HepG2 (cell line): Measurements from ENCODE around the gene AJUBA. TPM values are rescaled to one million over a fixed set of nuclear protein-coding genes. Genes with fewer than 3 reads are reported as not detected.

Experiments used
- ATF1 ChIP-seq: IDR thresholded peaks from 2 replicates; pipeline ENCODE4 v1.6.1; 2016; ENCODE audit warnings: mild to moderate bottlenecking, control low read depth
- FOXC1 ChIP-seq: sonication (generic); formaldehyde crosslinking; IDR thresholded peaks from 2 replicates; pipeline ENCODE4 v1.8.0; 2022; ENCODE audit warnings: mild to moderate bottlenecking, missing genetic modification reagents, borderline replicate concordance
- HCFC1 ChIP-seq: fragments of 150-350 bp; IDR thresholded peaks from 2 replicates; pipeline ENCODE4 v1.6.1; 2014; ENCODE audit warnings: low read depth, low read length
- HOXD1 ChIP-seq: sonication (generic); formaldehyde crosslinking; IDR thresholded peaks from 2 replicates; pipeline ENCODE4 v1.5.0; 2020; ENCODE audit warnings: missing genetic modification reagents
- MLLT10 ChIP-seq: sonication (generic); formaldehyde crosslinking; IDR thresholded peaks from 2 replicates; pipeline ENCODE4 v1.4.0; 2020; ENCODE audit warnings: missing genetic modification reagents
- NFE2L2 ChIP-seq: fragments of 150-350 bp; IDR thresholded peaks from 2 replicates; pipeline ENCODE4 v1.6.1; 2014; ENCODE audit warnings: low read length
- PBX2 ChIP-seq: IDR thresholded peaks from 2 replicates; pipeline ENCODE4 v1.6.1; 2016; ENCODE audit warnings: control low read depth
- RARG ChIP-seq: sonication (generic); formaldehyde crosslinking; IDR thresholded peaks from 2 replicates; pipeline ENCODE4 v1.4.0; 2020; ENCODE audit warnings: low read depth, mild to moderate bottlenecking, missing genetic modification reagents
- SAFB2 ChIP-seq: sonication (generic); formaldehyde crosslinking; IDR thresholded peaks from 2 replicates; pipeline ENCODE4 v1.5.1; 2020; ENCODE audit warnings: missing genetic modification reagents, low read depth, mild to moderate bottlenecking, borderline replicate concordance
- SAP130 ChIP-seq: IDR thresholded peaks from 2 replicates; pipeline ENCODE4 v1.6.1; 2016; ENCODE audit warnings: low read depth
- SETDB1 ChIP-seq: sonication (generic); formaldehyde crosslinking; IDR thresholded peaks from 2 replicates; pipeline ENCODE4 v1.5.1; 2020; ENCODE audit warnings: missing genetic modification reagents, mild to moderate bottlenecking, borderline replicate concordance
- SIN3A ChIP-seq: IDR thresholded peaks from 2 replicates; pipeline ENCODE4 v1.6.1; 2011; ENCODE audit warnings: low read depth, mild to moderate bottlenecking, control low read depth, low read length, borderline replicate concordance
- SUZ12 ChIP-seq: fragments of 150-350 bp; IDR thresholded peaks from 2 replicates; pipeline ENCODE4 v1.6.1; 2014; ENCODE audit warnings: low read depth, low read length
- TCF12 ChIP-seq, 2 experiments: fragments of 450-650 bp in 1 of 2; sonication (generic) in 1 of 2; formaldehyde crosslinking in 1 of 2; IDR thresholded peaks; 2 replicates each; pipeline versions ENCODE4 v1.6.1 to v1.8.0; 2017 to 2022; ENCODE audit warnings: antibody characterized with exemption in 1 of 2, mild to moderate bottlenecking in 1 of 2, missing genetic modification reagents in 1 of 2, moderate library complexity in 1 of 2
- ZBTB1 ChIP-seq: sonication (generic); formaldehyde crosslinking; IDR thresholded peaks from 2 replicates; pipeline ENCODE4 v1.4.0; 2020; ENCODE audit warnings: missing genetic modification reagents, borderline replicate concordance
- ZBTB33 ChIP-seq: sonication (generic); formaldehyde crosslinking; IDR thresholded peaks from 2 replicates; pipeline ENCODE4 v1.4.0; 2020; ENCODE audit warnings: missing genetic modification reagents
- ZFP36 ChIP-seq: fragments of 150-350 bp; IDR thresholded peaks from 2 replicates; pipeline ENCODE4 v1.6.1; 2018; ENCODE audit warnings: borderline replicate concordance, low read length, low read depth; ENCODE audit not compliant: partially characterized antibody
- ZNF124 ChIP-seq: sonication (generic); formaldehyde crosslinking; IDR thresholded peaks from 2 replicates; pipeline ENCODE4 v1.4.0; 2020; ENCODE audit warnings: missing genetic modification reagents
- ZNF138 ChIP-seq: sonication (generic); formaldehyde crosslinking; IDR thresholded peaks from 2 replicates; pipeline ENCODE4 v1.5.0; 2020; ENCODE audit warnings: mild to moderate bottlenecking, low read depth, missing genetic modification reagents
- ZNF224 ChIP-seq: sonication (generic); formaldehyde crosslinking; IDR thresholded peaks from 2 replicates; pipeline ENCODE4 v1.5.0; 2020; ENCODE audit warnings: mild to moderate bottlenecking, missing genetic modification reagents
- ZNF431 ChIP-seq: sonication (generic); formaldehyde crosslinking; IDR thresholded peaks from 2 replicates; pipeline ENCODE4 v1.9.0; 2022; ENCODE audit warnings: missing genetic modification reagents, low read depth, mild to moderate bottlenecking, borderline replicate concordance
- ZNF512 ChIP-seq: sonication (generic); formaldehyde crosslinking; IDR thresholded peaks from 2 replicates; pipeline ENCODE4 v1.4.0; 2020; ENCODE audit warnings: mild to moderate bottlenecking, missing genetic modification reagents
- ZNF720 ChIP-seq: sonication (generic); formaldehyde crosslinking; IDR thresholded peaks from 2 replicates; pipeline ENCODE4 v1.4.0; 2020; ENCODE audit warnings: missing genetic modification reagents
- ZSCAN12 ChIP-seq: sonication (generic); formaldehyde crosslinking; IDR thresholded peaks from 2 replicates; pipeline ENCODE4 v1.9.0; 2021; ENCODE audit warnings: mild to moderate bottlenecking, missing genetic modification reagents
- polyA plus RNA-seq, 8 experiments: library from polyadenylated mRNA; depleted of rRNA in 3 of 8; stranded (reverse) in 7 of 8; unstranded in 1 of 8; fragments of >200 nt; fragmentation: Illumina TruSeq in 4 of 8; extraction: Trizol in 4 of 8; gene quantifications; 2 replicates each; pipeline versions ENCODE4 v1.2.1 to v1.2.3, GENCODE V29; 2011 to 2016; ENCODE audit warnings: low read depth in 4 of 8, missing spikeins in 1 of 8, mixed read lengths in 1 of 8; ENCODE audit not compliant: insufficient read depth in 1 of 8
- total RNA-seq, 5 experiments: library from RNA; depleted of rRNA; stranded (reverse); fragments of >200 nt; fragmentation: Illumina TruSeq; extraction: Trizol; gene quantifications; 2 replicates each; pipeline ENCODE4 v1.2.3, GENCODE V29; 2016; ENCODE audit warnings: low read depth in 1 of 5
- TF ChIP-seq, protein P1 (sequence below): fragments of 450-650 bp; IDR thresholded peaks from 2 replicates; pipeline ENCODE4 v1.6.1; 2017

AJUBA gene
- total and polyA plus RNA-seq, 2 of the 13 experiments (the other 11 are each of a cell fraction or from before 2014, with no cell fraction given): 157 to 241 TPM

- TF ChIP-seq ZNF124 (no peak), ZFP36 (no peak), ZBTB1 (no peak), ZNF512 (CRISPR knock-in tag) (no peak), ZBTB33 (CRISPR knock-in tag) (peak; percentile 37; the same call in 1 of the 2 replicates), ZSCAN12 (CRISPR knock-in tag) (no peak), SIN3A (no peak), ZNF224 (CRISPR knock-in tag) (no peak), ATF1 (CRISPR knock-in tag) (no peak), MLLT10 (CRISPR knock-in tag) (no peak), FOXC1 (no peak), SETDB1 (no peak), SAFB2 (no peak), HCFC1 (no peak), ZNF720 (CRISPR knock-in tag) (no peak), ZNF138 (0 out of 2 replicates have a peak, but pooled peaks have one; percentile 12), RARG (CRISPR knock-in tag) (no peak; the same call in 1 of the 2 replicates), PBX2 (CRISPR knock-in tag) (no peak), TCF12 (IDR thresholded peaks at IDR 0.05) (no peak), TCF12 (CRISPR knock-in tag; IDR thresholded peaks at IDR 0.05) (no peak), ZNF431 (no peak), HOXD1 (no peak), SAP130 (CRISPR knock-in tag) (peak; percentile 11; the same call in 1 of the 2 replicates), NFE2L2 (no peak), SUZ12 (no peak)
- TF ChIP-seq, protein P1, sequence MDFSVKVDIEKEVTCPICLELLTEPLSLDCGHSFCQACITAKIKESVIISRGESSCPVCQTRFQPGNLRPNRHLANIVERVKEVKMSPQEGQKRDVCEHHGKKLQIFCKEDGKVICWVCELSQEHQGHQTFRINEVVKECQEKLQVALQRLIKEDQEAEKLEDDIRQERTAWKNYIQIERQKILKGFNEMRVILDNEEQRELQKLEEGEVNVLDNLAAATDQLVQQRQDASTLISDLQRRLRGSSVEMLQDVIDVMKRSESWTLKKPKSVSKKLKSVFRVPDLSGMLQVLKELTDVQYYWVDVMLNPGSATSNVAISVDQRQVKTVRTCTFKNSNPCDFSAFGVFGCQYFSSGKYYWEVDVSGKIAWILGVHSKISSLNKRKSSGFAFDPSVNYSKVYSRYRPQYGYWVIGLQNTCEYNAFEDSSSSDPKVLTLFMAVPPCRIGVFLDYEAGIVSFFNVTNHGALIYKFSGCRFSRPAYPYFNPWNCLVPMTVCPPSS: no peak
These were observed 26.4 kb downstream of the AJUBA start (continued) for GRCh38 chr14:22955702-22956569.
